Measurements from ENCODE around the gene ADGRD2.

ADGRD2 gene

GRCh38 chr9:124479947-124480620 is 29.8 kb downstream of the ADGRD2 start:
- DNase-seq, result no peak

GRCh38 chr9:124480621-124480981 is 30.4 kb downstream of the ADGRD2 start:
- no peak for DNase-seq

DNA sequence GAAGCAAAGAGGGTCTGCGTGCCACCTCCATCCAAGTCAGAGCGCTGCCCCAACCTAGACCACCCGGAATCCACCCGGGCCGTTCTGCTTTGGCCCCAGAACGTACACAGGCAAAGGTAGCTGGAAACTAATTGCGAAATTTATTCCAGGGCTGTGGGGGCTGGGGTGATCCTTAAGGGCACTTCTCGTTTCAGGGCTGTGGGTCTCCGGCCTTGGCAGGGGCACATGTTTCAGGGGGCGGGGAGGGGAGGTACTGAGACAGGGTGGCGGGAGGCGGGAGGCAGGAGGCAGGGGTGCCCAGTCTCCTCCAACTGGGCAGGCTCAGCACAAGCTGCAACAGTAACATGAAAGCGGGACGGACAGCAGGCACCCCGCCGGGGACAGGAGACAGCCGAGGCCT is 30.9 kb downstream of the ADGRD2 start:
- DNase-seq, result no peak

DNA sequence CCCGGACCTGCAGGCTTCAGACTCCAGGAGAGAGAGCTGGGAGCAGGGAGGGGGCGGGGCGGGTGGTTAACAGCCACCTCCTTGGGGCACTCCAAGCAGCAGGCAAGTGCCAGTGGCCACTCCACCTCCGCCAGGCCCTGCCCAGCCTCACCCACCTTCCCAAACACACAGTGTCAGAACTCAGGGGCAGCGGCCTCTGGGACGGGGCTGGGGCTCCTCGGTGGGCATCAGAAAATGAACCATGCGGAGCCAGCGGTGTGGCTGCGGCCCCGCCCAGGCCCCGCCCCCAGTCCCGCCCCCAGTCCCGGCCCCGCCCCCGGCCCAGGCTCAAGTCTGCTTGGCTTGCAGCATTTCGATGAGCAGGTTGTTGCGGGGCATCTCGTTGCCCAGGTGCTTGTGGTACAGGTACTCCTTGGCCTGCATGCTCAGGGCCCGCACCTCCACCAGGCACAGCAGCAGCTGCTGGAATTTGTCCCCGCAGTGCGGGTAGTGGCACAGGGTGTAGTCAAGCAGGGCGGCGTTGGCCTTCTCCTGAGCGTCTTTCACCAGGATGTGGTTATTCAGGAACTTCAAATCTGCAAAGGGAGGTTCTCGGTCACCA is 32.3 kb downstream of the ADGRD2 start:
- no peak for DNase-seq

DNA sequence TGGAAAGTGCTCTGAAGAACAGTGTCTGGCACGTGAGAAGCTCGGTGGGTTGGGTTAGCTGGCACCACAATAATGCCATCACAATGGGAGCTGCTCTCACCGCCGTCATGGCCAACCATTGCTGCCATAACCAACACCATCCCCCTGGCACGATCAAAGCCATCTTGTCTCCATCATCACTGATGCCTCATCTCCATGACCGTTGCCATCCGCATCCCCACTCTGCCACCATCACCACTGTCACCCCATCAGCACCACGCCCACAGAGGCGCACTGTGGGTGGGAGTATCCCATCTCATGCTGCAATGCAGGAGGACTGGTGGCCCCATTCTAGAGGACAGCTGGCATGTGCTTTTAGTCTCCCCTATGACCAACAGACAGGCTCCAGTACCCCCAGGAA is 33.2 kb downstream of the ADGRD2 start:
- DNase-seq, result no peak

DNA sequence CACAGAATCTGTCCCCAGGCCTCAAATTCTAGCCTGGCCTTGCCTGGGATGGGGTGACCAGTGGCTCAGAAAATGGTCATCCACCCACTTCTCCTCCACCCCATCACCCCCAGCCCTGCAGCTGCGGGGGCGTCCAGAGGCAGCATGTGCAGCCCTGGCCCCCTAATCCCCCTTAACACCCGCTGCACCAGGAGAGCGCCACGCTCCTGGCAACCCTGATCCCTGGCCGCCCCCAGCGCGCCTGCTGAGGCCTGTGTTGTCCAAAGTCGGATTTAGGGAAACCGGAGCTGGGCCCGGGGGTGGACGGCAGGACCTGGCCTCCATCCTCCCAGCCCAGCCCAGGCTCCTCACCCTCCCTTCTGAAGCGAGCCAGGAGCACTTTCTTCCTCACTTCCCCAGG is 35.0 kb downstream of the ADGRD2 start:
- no peak for DNase-seq

DNA sequence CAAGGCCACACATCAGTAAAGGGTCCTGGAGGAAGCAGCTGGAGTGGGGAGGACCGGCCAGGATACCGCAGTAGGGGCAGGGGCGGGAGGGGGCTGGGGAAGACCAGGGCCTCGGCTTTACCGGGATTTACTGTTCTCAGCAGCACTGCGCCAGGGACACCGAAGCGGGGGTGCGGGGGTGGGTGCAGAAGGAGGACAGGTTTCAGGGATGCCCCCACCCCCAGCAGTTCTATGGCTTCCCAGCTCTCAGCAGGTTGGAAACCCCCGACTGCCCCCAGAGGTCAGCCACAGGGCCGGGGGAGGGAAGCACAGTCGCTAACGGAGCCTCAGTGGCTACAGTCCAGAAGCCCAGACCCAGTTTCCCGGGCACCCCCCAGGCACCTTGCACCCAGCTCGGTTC is 35.7 kb downstream of the ADGRD2 start:
- DNase-seq, result no peak

DNA sequence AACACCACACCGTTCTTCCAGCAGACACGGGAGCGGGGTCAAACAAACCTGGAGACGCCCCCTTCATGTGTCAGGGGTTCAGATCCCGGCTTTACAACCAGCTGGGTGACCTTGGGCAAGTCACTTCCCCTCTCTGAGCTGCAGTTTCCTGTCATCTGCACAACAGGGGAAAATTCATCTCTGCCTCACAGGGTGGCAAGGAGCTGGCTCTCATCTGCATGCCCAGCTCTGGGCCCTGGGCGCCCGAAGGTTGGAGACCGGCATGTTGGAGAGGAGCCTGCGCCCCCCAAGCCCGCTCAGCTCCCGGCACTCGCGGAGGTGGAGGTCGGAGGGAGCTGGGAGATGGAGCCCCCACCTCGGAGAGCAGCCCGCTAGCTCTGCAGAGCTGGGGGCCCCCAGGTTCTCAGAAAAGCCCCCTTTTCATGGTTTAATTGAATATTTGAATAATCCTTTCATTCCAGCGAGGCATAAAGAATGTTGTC is 36.6 kb downstream of the ADGRD2 start:
- DNase-seq, result no peak

DNA sequence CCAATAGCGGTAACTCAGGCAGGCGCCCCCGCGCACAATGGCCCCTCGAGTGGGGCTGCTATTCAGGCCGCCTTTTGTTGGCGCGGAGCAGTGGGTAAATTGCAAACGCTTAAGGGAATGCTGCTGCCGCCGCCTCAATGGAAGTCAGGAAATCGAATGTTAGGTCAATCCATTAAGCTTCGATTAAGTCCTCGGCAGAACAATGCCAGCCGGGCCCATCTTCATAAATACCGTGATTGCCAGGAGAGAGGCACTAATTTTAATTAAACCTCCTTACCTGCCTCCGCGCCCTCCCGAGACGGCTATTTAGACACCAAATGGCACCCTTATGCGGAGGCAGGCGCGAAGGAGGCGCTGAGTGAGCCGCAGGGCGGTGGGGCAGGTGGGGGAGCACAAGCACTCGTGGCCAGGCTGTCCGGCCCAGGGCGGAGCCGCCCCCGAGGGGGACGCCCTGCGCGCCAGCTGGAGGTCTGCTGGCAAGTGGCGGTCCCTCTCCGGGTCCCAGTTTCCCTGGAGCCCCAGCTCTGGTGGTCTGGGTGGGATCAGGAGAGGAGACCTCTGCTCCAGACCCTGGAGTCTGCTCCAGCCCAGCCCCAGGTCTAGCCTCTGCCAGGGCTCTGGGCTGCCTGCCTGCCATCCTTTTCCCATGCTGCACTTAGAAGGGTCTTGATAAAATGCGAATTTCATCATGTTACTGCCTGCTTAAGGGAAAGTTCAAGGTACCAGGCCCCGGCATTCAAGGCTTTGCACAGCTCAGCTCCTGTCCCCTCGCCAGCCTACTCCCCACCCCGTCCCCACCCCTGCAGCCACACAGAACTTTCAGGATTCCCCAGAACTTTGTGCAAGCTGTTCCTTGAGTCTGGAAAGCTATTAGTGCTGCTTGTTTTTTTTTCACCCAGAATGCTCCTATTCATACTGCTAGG is 37.3 kb downstream of the ADGRD2 start:
- DNase-seq, result no peak

- DNase-seq, result no peak
Measured at GRCh38 chr9:124488641-124489210, 38.5 kb downstream of the ADGRD2 start.

DNA sequence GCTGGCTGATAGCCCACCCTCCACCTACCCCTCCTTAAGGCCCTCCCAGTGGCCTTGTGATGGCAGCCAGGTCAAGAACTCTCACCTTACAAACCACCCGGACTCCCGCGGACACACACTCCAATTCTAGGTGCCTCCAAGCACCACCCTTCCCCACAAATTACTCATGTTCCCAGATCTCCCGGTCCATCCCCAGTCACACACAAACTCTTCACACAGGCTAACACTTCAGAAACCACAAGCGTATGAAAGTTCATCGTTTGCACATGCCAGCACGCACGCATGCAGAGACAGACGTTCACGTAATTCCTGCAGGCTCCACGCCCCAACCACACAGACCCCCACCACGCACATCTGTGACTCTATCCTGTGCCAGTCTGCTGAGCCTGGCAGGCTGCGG is 39.0 kb downstream of the ADGRD2 start:
- DNase-seq, result no peak

DNA sequence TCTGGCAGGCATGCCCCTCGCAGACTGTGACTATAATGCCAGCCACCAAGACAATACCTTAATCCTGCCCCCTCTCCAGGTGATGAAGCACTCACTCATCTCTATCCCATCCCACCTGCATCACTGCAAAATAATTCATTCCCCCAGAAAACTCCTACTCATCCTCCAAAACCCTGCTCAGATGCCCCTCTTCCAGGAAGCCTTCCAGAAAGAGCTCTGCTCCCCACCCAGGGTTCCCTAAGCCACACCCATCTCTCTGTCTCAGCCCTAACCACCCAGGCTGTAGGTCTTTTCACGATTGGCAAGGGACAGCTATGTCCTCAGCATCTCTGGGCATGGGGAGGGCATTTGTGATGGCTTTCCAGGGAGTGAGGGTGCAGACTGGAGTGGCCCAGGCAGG is 39.8 kb downstream of the ADGRD2 start:
- DNase-seq, result no peak

DNA sequence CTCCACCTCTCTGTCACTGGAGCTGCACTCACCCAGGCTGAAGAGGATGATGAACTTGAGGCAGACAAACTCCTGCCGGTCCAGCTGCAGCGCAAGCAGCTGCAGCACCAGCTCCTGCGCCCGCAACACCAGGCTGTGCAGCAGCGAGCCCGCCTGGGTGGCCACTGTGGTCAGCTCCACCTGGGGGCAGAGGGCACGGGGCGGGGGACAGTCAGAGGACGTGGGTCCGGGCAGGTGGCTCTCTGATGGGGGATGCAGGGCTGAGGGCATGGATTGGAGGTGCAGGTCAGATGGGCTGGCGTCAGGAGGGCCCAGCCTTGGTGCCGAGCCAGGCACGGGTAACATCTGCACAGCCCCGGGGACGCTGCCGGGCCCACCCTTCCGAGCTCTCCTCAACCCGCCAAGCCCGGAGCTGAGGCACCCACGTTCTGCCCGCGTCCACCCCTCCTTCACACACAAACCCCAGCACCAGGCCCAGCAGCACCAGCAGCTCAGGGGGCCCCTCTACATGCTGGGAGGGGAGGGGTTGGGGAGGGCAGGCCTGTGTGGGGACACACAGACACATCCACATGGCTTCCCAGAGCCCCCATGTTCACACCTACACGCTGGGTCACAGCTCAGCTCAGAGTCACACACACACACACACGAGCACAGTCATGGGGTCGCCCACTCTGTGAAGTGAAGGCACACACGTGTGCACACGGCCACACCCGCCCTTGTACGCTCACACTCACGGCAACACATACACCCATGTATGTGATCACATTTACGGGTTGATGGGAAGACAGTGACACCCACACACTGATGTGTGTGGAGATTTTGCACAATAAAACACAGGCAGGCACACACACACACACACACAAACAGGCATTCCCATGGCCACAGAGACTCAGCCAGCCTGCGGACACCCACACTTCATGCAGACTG is 41.1 kb downstream of the ADGRD2 start:
- no peak for DNase-seq

DNA sequence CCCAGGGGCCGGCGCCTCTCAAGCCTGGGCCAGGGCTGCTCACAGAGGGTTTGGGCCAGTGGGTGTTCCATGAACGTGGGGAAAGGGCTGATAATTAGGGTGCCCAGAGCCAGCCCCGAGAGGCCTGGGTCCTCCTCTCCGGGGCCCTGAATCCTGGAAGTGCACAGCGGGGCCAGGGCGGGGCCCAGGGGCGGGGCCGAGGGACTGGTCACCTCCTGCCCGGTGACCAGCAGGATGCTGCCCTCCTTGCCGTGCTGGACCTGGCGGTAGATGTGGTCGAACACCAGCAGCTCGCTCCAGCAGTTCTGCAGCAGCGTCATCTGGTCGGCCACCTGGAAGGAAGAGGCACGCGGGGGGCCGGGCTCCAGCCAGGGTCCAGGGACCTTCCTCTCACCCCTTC is 42.6 kb downstream of the ADGRD2 start:
- DNase-seq, result no peak

- no peak for DNase-seq
Measured at GRCh38 chr9:124493218-124493617, 43.0 kb downstream of the ADGRD2 start.

DNA sequence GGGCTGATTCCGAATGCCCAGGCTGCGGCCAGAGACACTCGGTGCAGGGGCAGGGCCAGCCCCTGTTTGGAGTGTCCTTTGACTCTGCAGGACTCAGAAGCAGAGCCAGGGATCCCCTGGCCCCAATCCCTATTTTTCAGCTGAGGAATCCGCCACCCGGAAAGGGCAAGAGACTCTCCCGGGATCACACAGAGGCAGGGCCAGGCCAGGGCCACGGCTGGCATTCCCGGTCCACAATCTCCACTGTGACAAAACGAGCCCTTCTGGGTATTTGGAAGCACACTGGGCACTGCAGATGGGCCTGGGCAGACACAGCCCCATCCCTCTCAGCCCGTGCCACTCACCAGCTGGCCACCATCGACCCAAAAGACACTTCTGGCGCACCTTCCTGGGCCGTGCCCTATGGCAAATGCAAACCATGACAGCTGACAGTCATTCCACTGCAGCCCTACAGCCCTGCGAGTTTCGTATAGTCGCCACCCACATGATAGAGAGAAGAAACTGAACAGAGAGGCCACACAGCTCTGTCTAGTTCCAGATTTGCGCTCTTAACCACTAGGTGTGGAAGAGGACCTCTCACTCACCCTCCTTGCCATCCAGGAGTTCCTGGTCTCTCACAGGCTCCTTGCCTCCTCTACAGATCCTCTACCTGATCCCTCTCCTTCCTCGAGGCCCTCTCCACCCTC is 43.7 kb downstream of the ADGRD2 start:
- no peak for DNase-seq

- no peak for DNase-seq
Measured at GRCh38 chr9:124495126-124496074, 45.1 kb downstream of the ADGRD2 start.

- DNase-seq, result no peak
Measured at GRCh38 chr9:124496075-124496449, 45.8 kb downstream of the ADGRD2 start.

DNA sequence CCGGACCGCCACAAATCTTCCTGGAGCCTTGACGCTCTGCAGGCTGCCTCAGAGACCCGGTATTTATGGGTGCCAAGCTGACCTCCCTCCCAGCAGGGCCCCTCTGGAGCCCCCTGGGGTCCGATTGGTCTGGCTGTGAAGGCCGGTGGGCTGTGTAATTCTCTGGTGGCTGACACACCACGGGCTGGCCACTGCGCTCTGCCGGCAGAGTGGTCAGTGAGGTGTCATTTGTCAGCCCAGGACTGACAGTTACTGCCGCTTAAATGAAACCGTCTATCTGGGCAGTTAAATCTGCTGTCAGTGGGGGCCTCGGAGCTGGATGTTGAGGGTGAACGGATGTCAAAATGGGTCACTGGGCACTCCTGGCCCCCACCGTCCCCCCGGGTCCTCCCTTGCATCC is 46.2 kb downstream of the ADGRD2 start:
- no peak for DNase-seq

DNA sequence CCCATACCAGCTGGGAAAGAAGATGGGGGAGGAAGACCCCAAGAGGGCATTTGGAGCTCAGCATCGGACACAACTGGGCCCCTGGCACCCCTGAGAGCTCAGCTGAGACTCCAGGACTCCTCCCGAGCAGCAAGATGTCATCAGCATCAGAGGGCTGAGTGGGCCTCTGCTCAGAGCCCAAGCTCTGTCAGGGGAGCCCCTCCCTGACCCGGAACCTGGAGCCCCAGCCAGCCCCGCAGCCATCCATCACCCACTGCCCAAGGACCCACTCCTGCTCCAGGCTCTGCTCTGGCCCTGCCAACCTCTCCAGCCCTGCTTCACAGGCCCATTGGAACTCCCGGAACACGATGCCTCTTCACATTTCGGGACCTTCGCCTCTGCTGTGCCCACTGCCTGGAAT is 47.2 kb downstream of the ADGRD2 start:
- DNase-seq, result no peak

- DNase-seq, result no peak
Measured at GRCh38 chr9:124498040-124498439, 47.8 kb downstream of the ADGRD2 start.

All from activated CD4-positive, alpha-beta T cell treated with anti-CD3 and anti-CD28 coated beads, Interleukin-2, amount 50 U/mL, for 1 hour (primary cell).